HepG2 (cell line): Measurements from ENCODE around the gene H1-8.

ENCODE experiments used
- CTCF ChIP-seq: sonication (generic); formaldehyde crosslinking; IDR thresholded peaks from 2 replicates; pipeline ENCODE4 v1.5.0; 2020; ENCODE audit warnings: mild to moderate bottlenecking, missing genetic modification reagents, moderate library complexity
- GABPA ChIP-seq, 2 experiments: IDR thresholded peaks; 2 replicates each; pipeline ENCODE4 v1.6.1; 2011 to 2016; ENCODE audit warnings: low read depth in 2 of 2, low read length in 1 of 2, missing biosample characterization in 1 of 2, missing genetic modification characterization in 1 of 2
- GFI1 ChIP-seq: sonication (generic); formaldehyde crosslinking; IDR thresholded peaks from 2 replicates; pipeline ENCODE4 v1.5.0; 2020; ENCODE audit warnings: missing genetic modification reagents, mild to moderate bottlenecking, borderline replicate concordance
- HIVEP1 ChIP-seq: sonication (generic); formaldehyde crosslinking; IDR thresholded peaks from 2 replicates; pipeline ENCODE4 v1.4.0; 2020; ENCODE audit warnings: mild to moderate bottlenecking, missing genetic modification reagents
- HMG20B ChIP-seq: conservative IDR thresholded peaks from 2 replicates; pipeline ENCODE4 v1.6.1; 2016; ENCODE audit warnings: missing genetic modification reagents, missing compliant biosample characterization
- PRPF4 ChIP-seq: fragments of 200-400 bp; formaldehyde crosslinking; IDR thresholded peaks from 2 replicates; pipeline ENCODE4 v1.6.1; 2016; ENCODE audit warnings: low read length, low read depth; ENCODE audit not compliant: poor library complexity, severe bottlenecking
- SALL2 ChIP-seq: sonication (generic); formaldehyde crosslinking; IDR thresholded peaks from 2 replicates; pipeline ENCODE4 v1.8.1; 2023; ENCODE audit warnings: mild to moderate bottlenecking, missing genetic modification reagents, inconsistent platforms
- SP1 ChIP-seq, 2 experiments: fragments of 450-650 bp in 1 of 2; sonication (generic) in 1 of 2; formaldehyde crosslinking in 1 of 2; IDR thresholded peaks; 2 replicates each; pipeline versions ENCODE4 v1.4.0 to v1.6.1; 2016 to 2020; ENCODE audit warnings: missing genetic modification reagents in 1 of 2
- SP2 ChIP-seq: sonication (generic); formaldehyde crosslinking; IDR thresholded peaks from 2 replicates; pipeline ENCODE4 v1.5.1; 2020; ENCODE audit warnings: mild to moderate bottlenecking, missing genetic modification reagents
- ZBTB8A ChIP-seq: sonication (generic); formaldehyde crosslinking; IDR thresholded peaks from 2 replicates; pipeline ENCODE4 v1.4.0; 2020; ENCODE audit warnings: mild to moderate bottlenecking, low read depth, missing genetic modification reagents, borderline replicate concordance
- ZNF513 ChIP-seq: sonication (generic); formaldehyde crosslinking; conservative IDR thresholded peaks from 2 replicates; pipeline ENCODE4 v1.5.0; 2020; ENCODE audit warnings: missing genetic modification reagents
- ZNF839 ChIP-seq: sonication (generic); formaldehyde crosslinking; IDR thresholded peaks from 2 replicates; pipeline ENCODE4 v1.4.0; 2020; ENCODE audit warnings: missing genetic modification reagents, mild to moderate bottlenecking, borderline replicate concordance

GRCh38 chr3:129596194-129597086, 53.5 kb downstream of the H1-8 start:
- TF ChIP-seq GFI1 (CRISPR knock-in tag) (no peak), HMG20B (CRISPR knock-in tag) (peak; percentile 76), SP1 (IDR thresholded peaks at IDR 0.05) (no peak), SP1 (CRISPR knock-in tag; IDR thresholded peaks at IDR 0.05) (no peak), ZBTB8A (CRISPR knock-in tag) (no peak; the same call in 1 of the 2 replicates), SP2 (CRISPR knock-in tag) (no peak), HIVEP1 (CRISPR knock-in tag) (no peak), ZNF839 (CRISPR knock-in tag) (no peak), SALL2 (no peak), GABPA (IDR thresholded peaks at IDR 0.05; ENCODE audit: low read depth, low read length) (no peak), GABPA (CRISPR knock-in tag; IDR thresholded peaks at IDR 0.05; ENCODE audit: low read depth) (no peak), CTCF (CRISPR knock-in tag) (0 out of 2 replicates have a peak, but pooled peaks have one; percentile 5), ZNF513 (CRISPR knock-in tag) (no peak), PRPF4 (peak; percentile 26)
